SH-SY5Y (cell line): Measurements from ENCODE around the gene CSRP1.

ENCODE experiments used
- GATA2 ChIP-seq: IDR thresholded peaks from 2 replicates; pipeline ENCODE4 v1.6.1; 2011; ENCODE audit warnings: mild to moderate bottlenecking, low read depth, low read length
- GATA3 ChIP-seq: IDR thresholded peaks from 2 replicates; pipeline ENCODE4 v1.6.1; 2011; ENCODE audit warnings: low read depth, mild to moderate bottlenecking, low read length, moderate library complexity

- TF ChIP-seq GATA2 (no peak), GATA3 (no peak)
Measured at GRCh38 chr1:201475915-201476669, 30.8 kb downstream of the CSRP1 start.
